KOPT-K1 (cell line): ENCODE results near the gene C1QA.

Source experiments
- H3K27ac ChIP-seq: fragments of 200-600 bp; sonication (generic); 2 replicates; pipeline ENCODE4 v1.5.1; 2016; ENCODE audit warnings: antibody characterized with exemption, mild to moderate bottlenecking, low read depth, low read length; ENCODE audit not compliant: poor library complexity, severe bottlenecking
- H3K36me3 ChIP-seq: fragments of 200-600 bp; sonication (generic); 2 replicates; pipeline ENCODE4 v1.5.1; 2017; ENCODE audit warnings: antibody characterized with exemption, mild to moderate bottlenecking, low read length, moderate library complexity; ENCODE audit not compliant: insufficient read depth
- H3K9me3 ChIP-seq: fragments of 200-600 bp; sonication (generic); 2 replicates; pipeline ENCODE4 v1.5.1; 2017; ENCODE audit warnings: antibody characterized with exemption, low read length, mild to moderate bottlenecking; ENCODE audit not compliant: insufficient read depth, poor library complexity, severe bottlenecking

The C1QA gene

DNA sequence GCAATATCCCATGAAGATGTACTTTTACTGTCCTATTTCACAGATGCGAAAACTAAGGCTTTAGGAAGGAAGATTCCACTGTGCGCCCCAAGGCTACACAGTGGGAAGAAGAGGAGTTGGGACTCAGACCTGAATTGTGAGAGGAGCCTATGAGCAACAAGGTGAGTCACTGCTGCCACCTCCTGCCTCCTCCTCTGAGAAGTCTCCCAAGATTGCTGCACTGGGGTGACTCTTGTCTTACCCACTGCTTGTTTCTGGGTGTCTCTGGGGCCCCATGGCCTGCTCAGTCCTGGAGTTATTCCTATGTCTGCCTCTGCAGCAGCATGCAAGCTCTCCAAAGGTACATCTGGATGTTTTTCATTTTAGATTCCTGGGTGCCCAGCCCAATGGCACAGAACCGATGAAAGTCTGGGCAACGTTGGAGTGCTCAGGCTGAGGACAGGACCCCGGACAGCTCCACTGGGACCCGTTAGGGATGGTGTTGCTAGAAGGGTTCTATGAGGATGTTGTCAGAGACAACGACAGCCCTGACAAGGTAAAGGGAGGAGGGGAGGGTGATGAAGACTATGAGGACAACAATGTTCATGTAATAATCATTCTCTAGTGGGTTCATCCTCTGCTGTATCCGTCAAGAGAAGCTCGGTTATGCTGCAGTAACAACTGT, 11.0 kb upstream of the C1QA start:
- Histone ChIP-seq H3K9me3 (no peaks in the 10 kb centered on the region), H3K36me3 (no peaks in the 10 kb centered on the region), H3K27ac (no peak overlapping the region)

DNA sequence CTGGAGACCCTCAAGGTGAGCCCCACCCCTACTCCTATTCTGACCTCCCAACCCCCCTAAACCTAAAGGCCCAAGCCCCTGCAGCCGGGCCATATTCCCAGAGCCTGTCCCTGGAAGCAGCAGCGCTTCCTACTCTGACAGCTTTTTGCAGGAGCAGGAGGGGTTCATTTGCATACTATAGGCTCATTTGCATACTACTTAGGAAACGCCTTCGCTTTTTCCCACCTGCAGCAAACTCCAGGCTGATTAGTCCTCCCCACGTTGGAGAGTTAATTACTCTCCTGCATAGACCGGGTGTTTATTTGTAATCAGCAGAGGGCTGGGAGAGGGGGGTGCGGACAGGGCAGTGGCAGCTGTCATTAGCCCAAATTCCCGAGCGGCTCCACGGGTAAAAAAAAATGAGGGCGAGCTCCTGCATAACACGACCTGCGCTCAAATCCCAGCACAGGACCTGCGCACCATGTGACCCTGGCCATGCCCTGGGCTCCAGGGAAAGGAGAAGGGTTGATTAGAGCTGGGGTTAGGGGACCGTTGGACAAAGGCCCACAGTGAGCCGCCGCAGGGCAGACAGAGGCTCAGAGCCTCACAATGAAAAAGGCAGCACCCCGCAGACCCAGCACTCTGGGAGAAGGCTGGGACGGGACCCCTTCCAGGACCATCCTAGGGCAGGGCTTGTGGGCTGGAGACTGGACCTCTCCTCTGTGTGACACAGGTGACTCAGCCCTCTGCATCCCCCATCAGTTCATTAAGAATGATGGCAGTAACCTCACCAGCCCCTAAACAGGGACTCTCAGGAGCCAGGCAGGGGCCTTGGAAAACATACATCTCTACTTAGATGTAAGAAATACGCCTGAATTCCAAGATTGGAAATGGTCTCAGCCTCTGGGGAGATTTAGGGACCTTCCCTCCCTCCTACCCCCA, 9.9 kb upstream of the C1QA start:
- H3K36me3 ChIP-seq, result no peaks in the 10 kb centered on the region
- H3K27ac ChIP-seq, result no peak overlapping the region
- no peaks in the 10 kb centered on the region for H3K9me3 ChIP-seq

DNA sequence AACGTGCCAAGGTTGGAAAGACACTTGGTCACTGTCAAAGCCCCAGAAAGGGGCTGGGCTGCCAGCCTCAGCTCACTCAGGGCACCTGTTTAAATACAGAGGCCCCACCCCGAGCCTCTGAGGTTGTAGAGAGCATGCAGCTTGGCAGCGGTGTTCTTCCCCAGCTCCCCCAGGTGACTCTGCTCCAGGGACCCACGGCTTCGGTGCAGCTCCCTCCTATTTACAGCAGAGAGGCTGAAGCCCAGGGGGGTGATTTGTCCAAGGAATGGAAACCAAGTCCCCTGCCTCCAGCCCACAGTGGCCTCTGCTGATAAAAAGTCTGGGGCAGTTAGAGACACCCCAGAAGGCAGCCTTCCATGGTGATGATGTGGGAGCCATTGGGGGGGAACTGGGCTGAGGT, 9.1 kb upstream of the C1QA start:
- Histone ChIP-seq H3K9me3 (no peaks in the 10 kb centered on the region), H3K27ac (no peak overlapping the region)

DNA sequence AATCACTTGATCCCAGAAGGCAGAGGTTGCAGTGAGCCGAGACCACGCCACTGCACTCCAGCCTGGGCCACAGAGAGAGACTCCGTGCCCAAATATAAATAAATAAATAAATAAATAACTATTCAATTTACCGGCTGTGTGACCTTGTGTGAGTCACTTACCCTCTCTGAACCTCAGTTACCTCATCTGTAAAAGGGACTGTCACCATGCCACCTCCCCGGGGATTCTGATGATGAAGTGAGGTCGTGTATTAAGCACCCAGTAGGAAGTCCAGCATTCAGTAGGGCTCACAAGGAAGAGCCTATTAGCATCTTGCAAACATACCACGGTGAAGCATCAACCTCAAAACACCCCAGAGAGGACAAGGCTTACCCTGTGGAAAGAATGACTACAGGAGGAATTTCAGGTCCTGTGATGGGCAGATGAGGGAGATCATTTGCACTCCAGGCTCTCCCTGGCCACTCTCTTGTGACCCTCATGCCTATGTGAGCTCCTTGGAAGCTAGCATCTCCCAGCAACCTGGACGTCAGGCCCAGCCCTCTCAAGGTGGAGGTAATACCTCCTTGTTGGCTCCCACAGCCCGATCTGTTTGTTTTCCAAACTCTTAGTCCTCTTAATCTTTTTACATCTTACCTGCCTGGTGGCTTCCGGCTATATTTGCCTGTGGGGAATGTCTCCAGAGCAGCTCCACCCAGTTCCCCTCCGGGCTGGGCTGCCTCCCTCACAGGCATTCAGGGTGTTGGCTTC, 7.6 kb upstream of the C1QA start:
- H3K9me3 ChIP-seq, result no peaks in the 10 kb centered on the region
- no peak overlapping the region for H3K27ac ChIP-seq
- no peaks in the 10 kb centered on the region for H3K36me3 ChIP-seq

More for the DNA sequence above, 9.1 kb upstream of the C1QA start:
- H3K36me3 ChIP-seq, result no peaks in the 10 kb centered on the region

- Histone ChIP-seq H3K27ac (no peak overlapping the region), H3K36me3 (no peaks in the 10 kb centered on the region), H3K9me3 (peaks cover 8% of the 10 kb centered on the region)
Measured at GRCh38 chr1:22629886-22630285, 6.5 kb upstream of the C1QA start.

DNA sequence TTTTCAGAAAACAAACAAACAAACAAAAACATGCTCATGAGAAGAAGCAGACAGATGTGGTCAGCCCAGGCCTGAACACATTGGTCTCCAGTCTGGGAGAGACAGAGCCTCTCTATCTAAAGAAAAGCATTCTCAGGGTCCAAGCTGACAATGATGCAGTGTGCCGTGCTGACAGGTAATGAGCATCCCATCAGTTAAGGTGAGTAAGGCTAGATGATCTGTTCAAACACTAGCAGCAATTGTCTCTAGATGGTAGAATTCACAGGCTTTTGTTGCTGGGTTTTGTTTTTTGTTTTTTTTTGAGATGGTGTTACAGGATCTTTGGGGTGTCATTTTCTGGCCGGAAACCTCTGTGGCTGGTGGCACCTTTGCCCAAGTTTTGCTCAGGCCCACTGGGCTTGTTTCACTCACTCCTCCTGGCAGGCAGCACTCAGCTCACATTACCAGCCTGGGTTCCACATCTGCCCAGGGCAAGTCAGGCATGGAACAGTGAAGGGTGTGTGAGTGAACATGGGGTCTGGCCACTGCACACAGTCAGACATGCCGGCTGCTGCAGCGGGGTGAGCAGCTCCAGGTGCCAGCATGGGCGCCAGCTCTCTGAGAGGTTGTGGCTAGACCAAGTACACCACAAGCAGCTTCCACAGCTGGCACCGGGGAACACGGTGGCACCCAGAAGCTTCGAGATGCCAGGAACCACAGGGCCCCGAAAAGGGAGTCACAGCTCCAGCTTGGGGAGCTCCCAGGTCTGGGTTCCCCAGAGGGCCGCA, 2.5 kb upstream of the C1QA start:
- H3K36me3 ChIP-seq, result no peaks in the 10 kb centered on the region
- peaks cover 14% of the 10 kb centered on the region for H3K9me3 ChIP-seq
- no peak overlapping the region for H3K27ac ChIP-seq

- no peaks in the 10 kb centered on the region for H3K36me3 ChIP-seq
- peaks cover 14% of the 10 kb centered on the region for H3K9me3 ChIP-seq
- H3K27ac ChIP-seq, result no peak overlapping the region
Measured at GRCh38 chr1:22635436-22635835, 992 bp upstream of the C1QA start.

- Histone ChIP-seq H3K36me3 (no peaks in the 10 kb centered on the region), H3K27ac (no peak overlapping the region), H3K9me3 (peaks cover 14% of the 10 kb centered on the region)
Measured at GRCh38 chr1:22636927-22637326, 499 bp downstream of the C1QA start.

- H3K36me3 ChIP-seq, result no peaks in the 10 kb centered on the region
- H3K27ac ChIP-seq, result no peak overlapping the region
- H3K9me3 ChIP-seq, result peaks cover 14% of the 10 kb centered on the region
Measured at GRCh38 chr1:22637907-22638445, 1.5 kb downstream of the C1QA start.

DNA sequence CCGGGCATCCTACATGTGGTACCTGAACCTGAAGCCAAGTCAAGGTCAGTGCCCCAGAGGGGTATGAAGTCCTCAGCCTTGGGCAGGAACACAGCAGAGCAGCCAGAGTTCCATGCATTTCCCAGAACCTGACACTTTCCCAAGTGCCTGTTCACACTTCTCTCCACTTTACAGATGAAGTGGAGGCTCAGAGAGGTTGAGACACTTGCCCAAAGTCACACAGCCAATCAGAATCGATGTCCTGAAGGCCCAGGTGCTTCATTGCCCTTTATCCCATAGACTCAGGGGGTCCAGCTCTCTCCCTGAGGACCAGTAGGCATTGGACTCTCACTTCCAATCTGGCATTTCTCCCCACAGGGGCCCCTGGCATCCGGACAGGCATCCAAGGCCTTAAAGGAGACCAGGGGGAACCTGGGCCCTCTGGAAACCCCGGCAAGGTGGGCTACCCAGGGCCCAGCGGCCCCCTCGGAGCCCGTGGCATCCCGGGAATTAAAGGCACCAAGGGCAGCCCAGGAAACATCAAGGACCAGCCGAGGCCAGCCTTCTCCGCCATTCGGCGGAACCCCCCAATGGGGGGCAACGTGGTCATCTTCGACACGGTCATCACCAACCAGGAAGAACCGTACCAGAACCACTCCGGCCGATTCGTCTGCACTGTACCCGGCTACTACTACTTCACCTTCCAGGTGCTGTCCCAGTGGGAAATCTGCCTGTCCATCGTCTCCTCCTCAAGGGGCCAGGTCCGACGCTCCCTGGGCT, 2.2 kb downstream of the C1QA start:
- Histone ChIP-seq H3K9me3 (peaks cover 14% of the 10 kb centered on the region), H3K27ac (no peak overlapping the region), H3K36me3 (no peaks in the 10 kb centered on the region)

- no peak overlapping the region for H3K27ac ChIP-seq
- peaks cover 12% of the 10 kb centered on the region for H3K9me3 ChIP-seq
Measured at GRCh38 chr1:22639286-22639685, 2.9 kb downstream of the C1QA start.

GRCh38 chr1:22641247-22641646, 4.8 kb downstream of the C1QA start:
- H3K36me3 ChIP-seq, result no peaks in the 10 kb centered on the region
- no peaks in the 10 kb centered on the region for H3K9me3 ChIP-seq
- no peak overlapping the region for H3K27ac ChIP-seq

More at GRCh38 chr1:22639286-22639685, 2.9 kb downstream of the C1QA start:
- H3K36me3 ChIP-seq, result no peaks in the 10 kb centered on the region

GRCh38 chr1:22641906-22642636, 5.6 kb downstream of the C1QA start:
- H3K36me3 ChIP-seq, result no peaks in the 10 kb centered on the region
- no peak overlapping the region for H3K27ac ChIP-seq
- no peaks in the 10 kb centered on the region for H3K9me3 ChIP-seq
